DMS 273 treated with DMSO at 0.1 percent for 48 hours (cell line): Measurements from ENCODE around the gene RAB8A.
"Not testable (repeated sequence)": the region's sequence is repeated elsewhere in the genome, so short reads cannot be mapped to it uniquely, and the experiment has no call there.

ENCODE experiments used
- DNase-seq: peaks from one replicate; lab custom pipeline; 2025; lab: John Stamatoyannopoulos, UW

The RAB8A gene

DNA sequence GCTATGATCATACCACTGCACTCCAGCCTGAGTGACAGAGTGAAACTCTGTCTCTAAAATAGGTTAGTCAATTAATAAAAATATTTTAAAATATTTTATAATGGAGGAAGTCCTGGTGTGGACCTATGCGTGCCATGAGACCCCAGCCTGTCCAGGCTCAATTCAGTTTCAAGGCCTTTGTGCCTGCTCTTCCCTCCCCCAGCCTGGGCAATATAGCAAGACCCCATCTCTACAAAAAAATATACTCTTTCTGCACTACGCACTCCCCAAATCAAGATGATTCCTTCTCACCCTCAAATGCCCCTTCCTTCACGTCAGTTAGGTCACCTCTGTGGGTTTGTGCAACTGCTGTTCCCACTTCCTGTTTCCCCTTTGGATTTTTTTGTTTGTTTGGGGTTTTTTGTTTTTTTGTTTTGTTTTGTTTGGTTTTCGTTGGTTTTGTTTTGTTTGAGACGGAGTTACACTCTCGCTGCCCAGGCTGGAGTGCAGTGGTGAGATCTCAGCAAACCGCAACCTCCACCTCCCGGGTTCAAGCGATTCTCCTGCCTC lies 30.4 kb downstream of the RAB8A start:
- DNase-seq, result no peak

DNA sequence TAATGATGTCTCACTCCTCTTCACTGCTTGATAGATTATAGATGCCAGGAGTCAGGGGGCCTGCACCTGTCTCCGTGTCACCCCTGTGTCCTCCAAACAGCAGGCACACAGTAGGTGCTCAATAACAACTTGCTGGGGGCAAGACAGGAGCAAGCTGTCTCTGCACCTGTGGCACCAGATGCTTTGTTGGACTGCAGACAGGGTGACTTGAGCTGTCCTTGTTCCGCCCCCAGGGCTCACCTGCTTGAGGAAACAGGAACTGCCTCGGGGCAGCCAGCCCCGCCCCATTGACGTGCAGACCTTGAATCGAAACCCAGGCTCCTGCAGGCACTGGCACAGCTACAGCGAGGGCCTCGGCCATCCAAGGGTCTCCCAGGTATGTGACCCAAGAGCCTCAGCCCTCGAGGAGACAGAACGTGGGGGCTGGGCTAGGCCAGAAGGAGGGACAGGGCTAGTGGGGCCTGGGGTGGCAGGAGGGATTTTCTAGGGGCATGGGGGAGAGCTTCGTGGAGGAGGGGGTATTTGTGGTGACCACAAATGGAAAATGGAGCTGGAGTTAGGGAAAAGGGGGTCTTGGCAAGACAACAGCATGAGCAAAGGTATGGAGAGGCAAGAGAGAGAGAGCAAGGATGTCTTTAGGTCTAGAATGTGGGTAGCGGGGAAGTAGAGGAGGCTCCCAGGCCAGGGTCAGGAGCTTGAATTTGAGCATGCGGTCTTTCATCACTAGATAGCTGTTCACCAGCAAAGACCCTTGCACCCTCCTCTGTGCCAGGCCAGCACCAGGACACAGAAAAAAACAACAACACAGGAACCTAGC lies 31.9 kb downstream of the RAB8A start, which contains the start of gene HSH2D:
TSS of gene HSH2D (plus strand) at position 287 of the 817 bp plus-strand sequence. CDS start 5,066 bp downstream, outside the sequence.
- DNase-seq, result no peak

DNA sequence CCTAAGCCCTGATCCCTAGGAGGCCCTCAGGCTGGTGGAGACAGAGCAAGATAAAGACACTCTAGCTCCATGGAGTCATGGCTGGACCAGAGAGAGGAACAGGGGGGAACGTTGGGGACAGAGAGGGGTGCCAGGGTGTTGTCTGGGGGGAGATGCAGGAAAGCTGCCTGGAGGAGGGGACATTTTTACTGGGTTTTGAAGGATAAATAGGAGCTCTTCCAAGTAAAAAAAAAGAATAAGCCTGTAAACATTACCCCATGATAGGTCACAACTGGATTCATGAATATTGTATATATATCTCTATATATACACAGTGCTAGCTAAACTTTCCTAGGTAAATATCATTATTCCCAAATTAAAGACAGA lies 32.5 kb downstream of the RAB8A start:
- DNase-seq, result no peak

DNA sequence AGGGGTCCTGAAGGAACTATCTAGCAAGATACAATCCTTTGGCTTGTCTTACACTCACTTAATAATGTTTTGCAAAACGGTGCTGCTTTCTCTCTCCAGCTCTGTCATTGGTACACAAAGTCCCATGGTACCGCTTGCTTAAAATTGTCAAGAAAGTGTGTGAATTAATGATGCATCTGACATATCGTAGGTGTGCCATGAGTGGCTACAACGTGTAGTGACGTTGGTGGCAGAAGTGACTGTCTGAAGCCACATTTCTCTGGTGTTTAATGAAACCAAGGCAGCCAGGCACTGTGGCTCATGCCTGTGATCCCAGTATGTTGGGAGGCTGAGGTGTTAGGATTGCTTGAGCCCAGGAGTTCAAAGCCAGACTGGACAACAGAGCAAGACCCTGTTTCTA lies 34.4 kb downstream of the RAB8A start:
- no peak for DNase-seq

DNA sequence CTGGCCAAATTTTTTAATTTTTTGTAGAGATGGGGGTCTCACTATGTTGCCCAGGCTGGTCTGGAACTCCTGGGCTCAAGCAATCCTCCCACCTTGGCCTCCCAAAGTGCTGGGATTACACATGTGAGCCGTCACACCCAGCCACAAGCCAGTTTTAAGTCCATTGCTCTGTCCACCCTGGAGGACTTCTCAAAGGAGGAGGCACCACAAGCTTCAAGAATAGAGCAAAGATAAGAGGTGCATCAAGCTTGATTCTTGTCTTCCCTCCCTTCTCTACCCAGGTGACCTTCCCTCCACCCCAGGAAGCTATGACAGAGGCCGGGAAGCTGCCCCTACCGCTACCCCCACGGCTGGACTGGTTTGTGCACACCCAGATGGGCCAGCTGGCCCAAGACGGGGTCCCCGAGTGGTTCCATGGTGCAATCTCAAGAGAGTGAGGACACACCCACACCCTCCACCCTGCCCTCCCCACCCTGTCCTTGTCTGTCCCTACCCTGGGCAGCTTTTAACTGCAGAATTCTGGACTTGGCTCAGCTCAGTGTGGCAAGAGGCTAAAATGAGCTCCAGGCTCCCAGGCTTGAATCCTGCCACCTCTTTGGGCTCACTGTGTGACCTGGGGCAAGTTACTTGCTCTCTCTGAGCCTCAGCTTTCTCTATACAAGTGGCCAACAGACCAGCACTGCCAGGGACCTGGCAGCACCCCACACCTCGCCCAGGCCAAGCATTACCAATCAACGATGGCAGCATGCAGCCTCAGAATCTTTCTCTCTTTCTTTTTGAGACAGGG lies 36.9 kb downstream of the RAB8A start:
- DNase-seq, result no peak

DNA sequence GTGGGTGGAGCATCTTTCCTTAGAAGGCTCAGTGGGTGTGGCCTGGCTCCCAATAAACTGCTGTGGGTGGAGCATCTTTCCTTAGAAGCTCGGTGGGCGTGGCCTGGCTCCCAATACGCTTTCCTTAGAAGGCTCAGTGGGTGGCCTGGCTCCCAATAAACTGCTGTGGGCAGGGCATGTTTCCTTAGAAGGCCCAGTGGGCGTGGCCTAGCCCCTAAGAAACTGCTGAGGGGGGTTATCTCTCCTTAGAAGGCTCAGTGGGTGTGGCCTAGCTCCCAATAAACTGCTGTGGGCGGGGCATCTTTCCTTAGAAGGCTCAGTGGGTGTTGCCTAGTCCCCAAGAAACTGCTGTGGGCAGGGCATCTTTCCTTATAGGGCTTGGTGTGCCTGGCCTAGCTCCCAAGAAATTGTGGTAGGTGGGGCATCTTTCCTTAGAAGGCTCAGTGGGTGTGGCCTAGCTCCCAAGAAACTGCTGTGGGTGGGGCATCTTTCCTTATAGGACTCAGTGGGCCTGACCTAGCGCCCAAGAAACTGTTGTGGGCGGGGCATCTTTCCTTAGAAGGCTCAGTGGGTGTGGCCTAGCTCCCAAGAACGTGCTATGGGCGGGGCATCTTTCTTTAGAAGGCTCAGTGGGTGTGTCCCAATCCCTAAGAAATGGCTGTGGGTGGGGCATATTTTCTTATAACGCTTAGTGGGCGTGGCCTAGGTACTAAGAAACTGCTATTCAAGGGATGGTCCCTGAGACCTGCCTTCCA lies 42.1 kb downstream of the RAB8A start:
- no peak for DNase-seq

DNA sequence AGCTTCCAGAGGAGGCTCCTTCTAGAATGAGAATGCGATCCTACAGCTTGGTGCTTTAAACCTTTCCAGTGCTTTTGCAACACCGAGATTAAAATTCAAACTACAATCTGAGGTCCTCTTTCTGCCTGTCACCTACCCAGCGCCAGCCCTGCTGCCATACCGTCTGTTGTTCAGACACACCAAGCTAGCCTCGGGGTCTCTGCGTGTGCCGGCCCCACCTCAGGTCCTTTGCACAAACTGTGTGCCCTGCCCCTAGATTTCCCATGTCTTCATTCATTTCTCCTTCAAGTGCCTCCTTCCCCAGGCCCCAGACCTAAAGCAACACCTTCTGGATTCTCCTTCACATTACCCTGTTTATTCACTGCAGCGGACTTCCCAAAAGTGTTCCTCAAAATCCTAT lies 42.9 kb downstream of the RAB8A start:
- DNase-seq, result no peak

DNA sequence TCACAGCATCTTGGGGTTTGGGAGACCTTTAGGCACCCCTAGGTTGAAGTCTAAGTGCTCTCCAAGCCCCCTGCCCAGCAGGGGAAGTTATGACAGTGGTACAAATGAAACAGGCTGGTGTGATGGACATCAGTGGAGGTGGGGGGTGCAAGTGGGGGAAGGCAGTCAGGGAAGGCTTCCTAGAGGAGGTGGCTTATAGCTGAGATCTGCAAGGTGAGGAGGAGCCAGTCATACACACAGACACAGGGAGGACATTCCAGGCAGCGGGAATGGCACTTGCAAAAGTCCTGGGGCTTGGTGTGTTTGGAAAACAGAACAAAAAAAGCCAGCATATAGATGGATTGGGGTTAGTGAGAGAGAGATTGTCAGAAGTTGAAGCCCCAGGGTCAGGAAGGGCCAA lies 43.4 kb downstream of the RAB8A start:
- no peak for DNase-seq

DNA sequence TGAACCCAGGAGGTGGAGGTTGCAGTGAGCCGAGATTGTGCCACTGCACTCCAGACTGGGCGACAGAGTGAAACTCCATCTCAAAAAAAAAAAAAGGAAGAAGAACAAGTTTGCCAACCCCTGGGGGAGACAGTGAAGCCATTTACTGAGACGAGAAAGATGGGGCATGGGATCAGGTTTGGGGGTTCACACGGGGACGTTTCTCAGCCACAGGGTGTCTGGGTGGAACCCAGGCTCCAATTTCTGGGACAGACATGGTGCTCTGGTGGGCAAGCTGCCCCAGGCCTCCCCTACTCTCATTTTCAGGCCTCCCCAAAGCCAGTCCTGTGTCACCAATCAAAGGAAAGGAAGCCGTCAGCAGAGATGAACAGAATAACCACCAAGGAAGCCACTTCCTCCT lies 45.2 kb downstream of the RAB8A start:
- no peak for DNase-seq

DNA sequence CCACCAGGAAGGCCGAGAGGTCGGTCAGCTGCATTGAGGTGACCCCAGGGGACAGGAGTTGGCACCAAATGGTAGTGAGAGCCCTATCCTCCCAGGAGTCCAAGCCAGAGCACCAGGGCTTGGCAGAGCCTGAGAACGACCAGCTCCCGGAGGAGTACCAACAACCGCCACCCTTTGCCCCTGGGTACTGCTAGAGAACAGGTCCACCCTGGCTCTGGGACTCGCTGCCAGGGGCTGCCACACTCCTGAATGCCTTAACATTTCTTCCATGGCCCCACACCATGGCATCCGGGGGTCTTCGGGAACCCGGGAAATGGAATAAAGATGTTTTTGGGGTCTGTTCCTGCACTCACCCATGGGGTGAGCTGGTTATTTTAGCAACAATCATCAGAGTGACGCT lies 45.9 kb downstream of the RAB8A start:
- DNase-seq, result no peak

DNA sequence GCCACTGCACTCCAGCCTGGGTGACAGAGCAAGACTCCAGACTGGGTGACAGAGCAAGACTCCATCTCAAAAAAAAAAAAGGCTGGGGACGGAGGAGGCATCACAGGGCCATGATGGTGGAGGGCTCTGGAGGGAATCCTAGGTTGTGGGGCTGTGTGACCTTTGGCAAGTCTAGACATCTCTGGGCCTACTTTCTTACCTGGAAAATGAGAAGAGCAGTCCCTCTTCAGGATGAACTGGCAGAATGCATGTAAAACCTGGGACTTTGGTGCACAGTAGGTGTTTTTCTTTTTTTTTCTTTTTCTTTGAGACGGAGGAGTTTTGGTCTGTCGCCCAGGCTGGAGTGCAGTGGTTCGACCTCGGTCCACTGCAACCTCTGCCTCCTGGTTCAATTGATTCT lies 48.0 kb downstream of the RAB8A start:
- no peak for DNase-seq

DNA sequence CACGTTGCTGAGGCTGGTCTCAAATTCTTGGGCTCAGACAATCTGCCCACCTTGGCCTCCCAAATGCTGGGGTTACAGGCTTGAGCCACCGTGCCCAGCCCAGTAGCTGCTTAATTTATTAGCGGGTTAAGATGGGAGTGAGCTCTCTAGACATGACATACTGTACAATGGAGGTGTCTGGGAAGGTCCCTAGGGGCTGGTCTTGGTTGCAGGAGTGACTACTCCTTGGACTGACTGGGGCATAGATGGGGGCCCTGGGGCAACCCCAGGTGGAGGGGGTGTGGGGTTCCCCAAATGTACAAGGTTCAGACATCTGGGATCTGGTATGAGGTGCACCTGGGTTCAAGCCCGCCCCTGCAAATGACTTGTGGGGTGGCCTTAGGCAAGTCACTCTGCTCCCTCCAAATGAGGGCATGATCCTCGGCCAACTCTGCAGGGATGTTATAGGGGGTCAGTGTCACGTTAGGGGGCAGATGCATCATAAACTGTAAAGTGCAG lies 48.8 kb downstream of the RAB8A start:
- DNase-seq, result no peak

DNA sequence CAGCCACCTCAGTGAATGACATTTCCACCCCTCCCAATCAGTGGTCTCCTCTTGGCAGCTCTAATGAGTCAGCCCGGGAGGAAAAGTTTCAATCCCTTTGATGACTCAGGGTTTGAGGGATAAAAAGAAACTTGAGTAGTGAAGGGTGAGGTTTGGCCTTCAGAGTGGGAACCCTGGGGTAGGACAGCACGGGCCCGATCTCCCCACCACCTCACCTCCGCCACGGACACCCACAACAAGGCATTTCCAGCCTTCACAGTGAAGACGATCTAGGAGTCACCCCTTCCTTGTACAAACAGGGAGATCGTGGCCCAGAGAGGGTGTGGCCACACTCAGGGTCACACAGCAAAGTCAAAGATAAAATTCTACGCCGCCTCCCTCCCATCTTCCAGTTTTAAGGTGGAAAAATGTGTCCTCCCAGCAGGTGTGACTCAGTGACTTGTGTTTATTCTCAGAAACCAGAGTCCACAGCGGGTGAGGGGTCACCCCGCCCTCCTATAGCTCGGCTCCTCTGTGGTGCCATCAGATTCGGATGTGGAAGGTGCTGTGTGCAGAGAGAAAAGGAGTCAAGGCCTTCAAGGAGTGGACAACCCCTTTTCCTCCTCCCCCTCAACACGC lies 49.4 kb downstream of the RAB8A start:
- no peak for DNase-seq

DNA sequence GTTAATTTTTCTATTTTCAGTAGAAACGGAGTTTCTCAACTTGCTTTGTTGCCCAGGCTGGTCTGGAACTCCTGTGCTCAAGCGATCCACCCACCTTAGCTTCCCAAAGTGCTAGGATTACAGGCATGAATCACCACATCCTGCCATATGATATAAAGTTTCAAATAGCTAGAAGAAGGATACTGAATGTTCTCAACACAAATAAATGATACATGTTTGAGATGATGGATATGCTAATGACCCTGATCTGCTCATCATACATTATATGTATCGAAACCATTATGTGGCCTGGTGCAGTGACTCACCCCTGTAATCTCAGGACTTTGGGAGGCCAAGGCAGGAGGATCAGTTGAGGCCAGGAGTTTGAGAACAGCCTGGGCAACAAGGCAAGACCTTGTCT lies 50.2 kb downstream of the RAB8A start:
- DNase-seq, result no peak

DNA sequence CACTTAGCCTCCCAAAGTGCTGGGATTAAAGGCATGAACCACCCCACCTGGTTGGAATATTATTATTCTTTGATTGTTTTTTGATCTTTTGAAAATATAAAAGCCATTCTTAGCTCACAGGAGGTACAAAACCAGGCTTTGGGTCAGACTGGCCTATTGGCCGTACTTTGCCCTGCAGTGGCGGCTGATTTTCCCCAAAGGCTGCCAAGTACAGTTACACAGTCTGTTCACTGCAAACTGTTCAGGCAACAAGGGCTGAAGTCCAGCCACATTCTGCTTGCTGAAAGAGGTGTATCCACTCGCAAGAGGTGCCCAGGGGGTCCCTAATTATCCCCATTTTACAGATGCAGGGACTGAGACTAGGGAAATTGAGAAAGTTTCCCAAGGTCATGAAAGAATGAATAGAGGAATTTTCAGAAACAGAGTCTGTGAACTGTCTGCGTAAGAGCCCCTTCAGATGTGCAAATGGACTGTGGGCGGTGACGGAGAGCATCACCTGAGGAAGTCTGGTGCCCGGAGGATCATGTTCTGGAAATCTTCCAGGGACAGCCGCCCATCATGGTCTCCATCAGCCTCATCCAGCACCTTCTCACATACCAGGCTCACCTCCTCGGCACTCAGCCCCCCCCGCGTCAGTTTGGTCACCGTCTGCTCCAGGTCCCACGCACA lies 52.7 kb downstream of the RAB8A start:
- DNase-seq, result no peak

DNA sequence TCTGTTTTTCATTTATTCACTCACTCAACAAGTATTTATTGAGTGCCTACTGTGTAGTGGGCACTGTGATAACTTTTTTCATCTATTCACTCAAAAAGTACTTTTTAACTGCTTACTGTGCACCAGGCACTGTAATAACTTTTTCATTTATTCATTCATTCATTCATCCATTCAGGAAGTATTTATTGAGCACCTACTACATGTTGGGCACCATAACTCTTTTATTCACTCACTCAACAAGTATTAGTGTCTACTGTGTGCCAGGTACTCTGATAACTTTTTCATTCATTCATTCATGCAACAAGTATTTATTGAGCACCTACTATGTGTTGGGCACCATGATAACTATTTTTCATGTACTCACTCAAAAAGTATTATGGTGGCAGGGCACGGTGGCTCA lies 54.7 kb downstream of the RAB8A start:
- no peak for DNase-seq

DNA sequence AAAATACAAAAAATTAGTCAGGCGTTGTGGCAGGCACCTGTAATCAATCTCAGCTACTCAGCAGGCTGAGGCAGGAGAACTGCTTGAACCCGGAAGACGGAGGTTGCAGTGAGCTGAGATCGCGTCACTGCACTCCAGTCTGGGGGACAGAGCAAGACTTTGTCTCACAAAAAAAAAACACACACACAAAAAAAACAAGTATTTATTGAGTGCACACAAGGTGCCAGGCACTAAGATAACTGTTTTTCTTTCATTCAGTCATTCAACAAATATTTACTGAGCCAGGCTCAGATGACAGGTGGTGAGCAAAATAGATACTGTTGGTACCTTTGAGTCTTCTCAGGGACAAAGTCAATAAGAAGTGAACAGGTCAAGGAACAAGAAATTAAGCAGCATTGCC lies 55.4 kb downstream of the RAB8A start:
- DNase-seq, result no peak

DNA sequence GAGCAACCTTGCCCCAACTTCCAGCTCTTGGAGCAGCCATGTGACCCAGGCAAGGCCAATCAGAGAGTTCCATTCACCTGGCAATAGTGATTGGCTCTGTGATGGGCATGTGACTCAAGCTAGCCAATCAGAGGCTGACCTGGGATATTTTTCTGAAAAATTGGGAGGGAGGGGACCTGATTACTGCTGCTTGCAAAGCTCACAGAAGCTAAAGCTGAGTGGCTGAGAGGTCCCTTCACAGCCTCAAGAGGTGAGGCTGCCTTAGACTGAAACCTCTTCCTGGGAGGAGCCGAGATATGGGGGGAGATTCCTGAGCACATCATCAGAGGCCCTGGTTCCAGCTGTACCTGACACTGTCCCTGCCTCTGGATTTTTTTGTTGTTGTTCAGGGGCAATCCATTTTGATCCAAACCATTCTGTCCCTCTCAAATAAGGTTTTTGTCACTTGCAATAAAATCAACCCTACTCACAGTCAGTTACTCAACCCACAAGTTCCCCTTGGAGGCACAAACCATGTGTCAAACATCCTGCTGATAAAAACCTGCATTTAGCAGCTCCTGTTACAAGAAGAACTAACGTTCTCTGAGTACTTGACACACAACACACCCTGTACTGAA lies 56.9 kb downstream of the RAB8A start:
- no peak for DNase-seq

DNA sequence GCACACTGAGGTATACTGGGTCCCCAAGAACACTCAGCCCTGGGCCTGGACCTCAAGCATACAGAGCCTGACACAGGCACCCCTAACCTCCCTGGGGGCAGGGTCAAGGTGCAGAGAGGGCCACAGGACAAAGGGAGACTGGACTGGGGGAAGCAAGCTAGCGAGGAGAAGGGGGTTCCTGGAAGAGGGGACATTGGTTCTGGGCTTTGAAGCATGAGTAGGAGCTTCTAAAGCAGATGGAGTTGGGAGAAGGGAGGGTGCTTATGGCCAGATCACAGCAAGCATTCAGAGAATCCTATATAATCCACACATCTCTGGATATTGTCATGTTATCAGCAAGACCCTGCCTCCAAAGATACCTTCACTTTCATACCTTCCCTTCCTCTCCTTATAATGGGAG lies 58.4 kb downstream of the RAB8A start:
- no peak for DNase-seq

DNA sequence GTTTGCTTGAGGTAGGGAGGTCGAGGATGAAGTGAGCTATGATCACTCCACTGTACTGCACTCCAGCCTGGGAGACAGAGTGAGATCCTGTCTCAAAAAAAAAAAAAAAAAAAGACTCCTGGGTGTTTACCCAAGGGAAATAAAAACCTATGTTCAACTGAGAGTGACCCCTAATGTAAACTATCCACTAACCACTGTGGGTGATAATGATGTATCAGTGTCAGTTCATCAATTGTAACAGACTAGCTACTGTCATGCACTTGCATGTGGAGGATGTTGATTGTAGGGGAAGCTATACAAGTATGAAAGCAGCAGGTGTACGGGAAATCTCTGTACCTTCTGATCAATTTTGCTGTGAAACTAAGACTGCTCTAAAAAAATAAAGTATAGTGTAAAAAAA lies 64.3 kb downstream of the RAB8A start:
- no peak for DNase-seq

DNA sequence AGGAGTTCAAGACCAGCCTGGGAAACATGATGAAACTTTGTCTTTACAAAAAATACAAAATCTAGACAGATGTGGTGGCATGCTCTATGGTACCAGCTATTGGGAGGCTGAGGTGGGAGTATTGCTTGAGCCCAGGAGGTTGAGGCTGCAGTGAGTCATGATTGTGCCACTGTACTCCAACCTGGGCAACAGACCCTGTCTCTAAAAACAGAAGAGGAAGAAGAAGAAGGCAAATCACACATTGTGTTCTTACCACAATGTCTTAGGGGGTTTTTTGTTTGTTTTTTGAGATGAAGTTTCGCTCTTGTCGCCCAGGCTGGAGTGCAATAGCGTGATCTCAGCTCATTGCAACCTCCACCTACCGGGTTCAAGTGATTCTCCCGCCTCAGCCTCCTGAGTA lies 67.2 kb downstream of the RAB8A start:
- DNase-seq, result not testable (repeated sequence)
